Activated CD8-positive, alpha-beta memory T cell treated with anti-CD3 and anti-CD28 coated beads, Interleukin-2, amount 50 U/mL, for 1 hour (primary cell): ENCODE measurements around the gene WDR73.
A peak's percentile ranks its signal among the peaks of the same experiment; 100 is the strongest.
"Not testable (repeated sequence)": the region's sequence is repeated elsewhere in the genome, so short reads cannot be mapped to it uniquely, and the experiment has no call there.

Experiments used
- DNase-seq: peaks from one replicate; pipeline ENCODE4 v3.0.0-alpha.2; 2020; ENCODE audit errors: extremely low read depth

The WDR73 gene

GRCh38 chr15:84653910-84654688, at the start of gene WDR73:
WDR73 (minus strand) TSS chr15:84654283; CDS start chr15:84654274, 9 bp downstream.
- DNase-seq = peak; percentile 87

GRCh38 chr15:84703808-84704207, 49.7 kb upstream of the WDR73 start:
- no peak for DNase-seq

GRCh38 chr15:84702961-84703482, 48.9 kb upstream of the WDR73 start:
- no peak for DNase-seq

- no peak for DNase-seq
These were observed 45.6 kb upstream of the WDR73 start for GRCh38 chr15:84699538-84700191.

GRCh38 chr15:84697236-84697990, 43.3 kb upstream of the WDR73 start:
- no peak for DNase-seq

- DNase-seq = no peak
These were observed 42.7 kb upstream of the WDR73 start for GRCh38 chr15:84696757-84697156.

- no peak for DNase-seq
These were observed 36.3 kb upstream of the WDR73 start for GRCh38 chr15:84690342-84690741.

- DNase-seq = no peak
These were observed 35.8 kb upstream of the WDR73 start for GRCh38 chr15:84689858-84690257.

GRCh38 chr15:84686446-84686845, 32.4 kb upstream of the WDR73 start:
- DNase-seq = not testable (repeated sequence)

- no peak for DNase-seq
These were observed 31.2 kb upstream of the WDR73 start for GRCh38 chr15:84685304-84685703.

GRCh38 chr15:84684092-84684491, 30.0 kb upstream of the WDR73 start:
- no peak for DNase-seq

GRCh38 chr15:84681831-84682230, 27.7 kb upstream of the WDR73 start:
- no peak for DNase-seq

- no peak for DNase-seq
These were observed 17.1 kb upstream of the WDR73 start for GRCh38 chr15:84671211-84671610.

- no peak for DNase-seq
These were observed 15.6 kb upstream of the WDR73 start for GRCh38 chr15:84669726-84670125.

- no peak for DNase-seq
These were observed 14.3 kb upstream of the WDR73 start for GRCh38 chr15:84668221-84668982.

- no peak for DNase-seq
These were observed 12.3 kb upstream of the WDR73 start for GRCh38 chr15:84666373-84666772.

GRCh38 chr15:84661001-84661400, 6.9 kb upstream of the WDR73 start:
- no peak for DNase-seq

- no peak for DNase-seq
These were observed 6.1 kb upstream of the WDR73 start for GRCh38 chr15:84659904-84660781.

- DNase-seq = no peak
These were observed 4.8 kb upstream of the WDR73 start for GRCh38 chr15:84658788-84659411.
